Left lung (tissue), 10 donors: ENCODE measurements around the gene DAB1. TPM values are rescaled to one million over a fixed set of nuclear protein-coding genes. Genes with fewer than 3 reads are reported as not detected.

Source experiments
- ATAC-seq: fragments of 200-7000 bp; cut with Tn5 transposase; one replicate; pipeline ENCODE4 v1.9.1; 2020; ENCODE audit warnings: moderate library complexity
- DNase-seq, 4 donors: peaks; one replicate each; pipeline ENCODE4 v3.0.0-alpha.2; 2013 to 2020
- H3K27ac ChIP-seq, 2 donors: fragments of 200-600 bp; sonication (generic) in 1 of 2; one replicate each; pipeline versions ENCODE4 v1.5.0 to v1.8.0; 2020 to 2021
- H3K27me3 ChIP-seq, 2 donors: fragments of 200-600 bp; sonication (generic) in 1 of 2; one replicate each; pipeline versions ENCODE4 v1.5.0 to v1.8.0; 2020 to 2021
- H3K36me3 ChIP-seq, 2 donors: fragments of 200-600 bp; sonication (generic) in 1 of 2; one replicate each; pipeline versions ENCODE4 v1.5.0 to v1.8.0; 2020 to 2021
- H3K4me1 ChIP-seq, 2 donors: fragments of 200-600 bp; one replicate each; pipeline ENCODE4 v1.8.0; 2021
- H3K4me3 ChIP-seq, 2 donors: fragments of 200-600 bp; sonication (generic) in 1 of 2; one replicate each; pipeline versions ENCODE4 v1.5.0 to v1.8.0; 2020 to 2021; ENCODE audit warnings: mild to moderate bottlenecking in 1 of 2
- H3K9me3 ChIP-seq, 2 donors: fragments of 200-600 bp; sonication (generic) in 1 of 2; one replicate each; pipeline versions ENCODE4 v1.5.0 to v1.8.0; 2020 to 2021
- intact Hi-C, 2 donors: fragments of 100-400 bp; cut with DNase I; formaldehyde crosslinking; loops; one replicate each; pipeline versions ENCODE4 v1.11.2 to v1.14.2; 2022
- polyA plus RNA-seq, 6 donors: library from polyadenylated mRNA; unstranded; fragments of 120-200 nt; gene quantifications; one replicate each; pipeline ENCODE4 v1.2.1, GENCODE V29; 2013; ENCODE audit not compliant: insufficient read length in 6 of 6
- total RNA-seq, 2 donors: library from RNA; stranded (reverse); fragmentation: NEBNext Ultra II Directional; extraction: Animal tissue kit (Norgen Biotek cat#: 25700); gene quantifications; one replicate each; pipeline ENCODE4 v1.2.1, GENCODE V29; 2021
- TF ChIP-seq, protein P1 (sequence below), 2 donors: fragments of 200-600 bp; sonication (generic) in 1 of 2; IDR thresholded peaks; one replicate each; pipeline versions ENCODE4 v1.5.0 to v1.8.0; 2021; ENCODE audit warnings: antibody characterized with exemption in 2 of 2
- donor health status: DM: no; HTN: yes; CAD: no.
- donor health status: DM: no; HTN: no; CAD: no.

DAB1 gene
- total and polyA plus RNA-seq, 8 donors: 0.17 to 1.7 (median 1.1) TPM

DNA sequence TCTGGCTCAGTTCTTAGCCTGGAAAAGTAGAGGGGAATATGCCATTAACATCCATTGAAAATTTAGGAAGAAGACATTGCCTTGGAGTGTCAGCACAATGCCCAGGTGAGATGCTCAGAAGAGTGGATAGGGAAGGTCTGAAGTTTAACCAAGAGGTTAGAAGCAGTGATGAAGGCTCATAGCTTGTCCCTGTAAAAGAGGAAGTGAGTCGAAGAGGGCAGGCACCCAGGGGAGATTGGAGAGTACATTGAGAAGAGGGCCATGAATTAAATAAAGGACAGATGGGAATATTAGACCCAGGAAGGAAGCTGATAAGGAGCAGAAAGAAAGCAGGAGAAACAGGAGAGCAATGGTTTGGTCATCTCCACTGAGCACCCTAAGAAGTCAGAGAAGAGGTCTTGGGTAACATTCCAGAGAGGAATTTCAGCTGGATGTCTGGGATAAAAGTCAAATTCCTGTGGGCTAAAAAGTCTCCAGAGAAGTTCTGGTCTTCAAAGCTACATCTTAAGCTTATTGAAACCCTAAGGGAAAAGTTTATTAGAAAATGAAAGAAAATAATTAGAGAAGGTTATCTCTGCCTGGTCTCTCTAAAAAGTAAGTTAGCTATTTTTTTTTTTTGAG, 475.3 kb downstream of the DAB1 start:
- H3K27ac ChIP-seq: no peak overlapping the region
- no peak overlapping the region for H3K4me3 ChIP-seq
- H3K36me3 ChIP-seq: no peaks in the 10 kb centered on the region
- intact Hi-C loops: no loop called here
- TF ChIP-seq, protein P1, sequence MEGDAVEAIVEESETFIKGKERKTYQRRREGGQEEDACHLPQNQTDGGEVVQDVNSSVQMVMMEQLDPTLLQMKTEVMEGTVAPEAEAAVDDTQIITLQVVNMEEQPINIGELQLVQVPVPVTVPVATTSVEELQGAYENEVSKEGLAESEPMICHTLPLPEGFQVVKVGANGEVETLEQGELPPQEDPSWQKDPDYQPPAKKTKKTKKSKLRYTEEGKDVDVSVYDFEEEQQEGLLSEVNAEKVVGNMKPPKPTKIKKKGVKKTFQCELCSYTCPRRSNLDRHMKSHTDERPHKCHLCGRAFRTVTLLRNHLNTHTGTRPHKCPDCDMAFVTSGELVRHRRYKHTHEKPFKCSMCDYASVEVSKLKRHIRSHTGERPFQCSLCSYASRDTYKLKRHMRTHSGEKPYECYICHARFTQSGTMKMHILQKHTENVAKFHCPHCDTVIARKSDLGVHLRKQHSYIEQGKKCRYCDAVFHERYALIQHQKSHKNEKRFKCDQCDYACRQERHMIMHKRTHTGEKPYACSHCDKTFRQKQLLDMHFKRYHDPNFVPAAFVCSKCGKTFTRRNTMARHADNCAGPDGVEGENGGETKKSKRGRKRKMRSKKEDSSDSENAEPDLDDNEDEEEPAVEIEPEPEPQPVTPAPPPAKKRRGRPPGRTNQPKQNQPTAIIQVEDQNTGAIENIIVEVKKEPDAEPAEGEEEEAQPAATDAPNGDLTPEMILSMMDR (IDR thresholded peaks at IDR 0.05): no peak
- no peak for ATAC-seq
- no peaks in the 10 kb centered on the region for H3K9me3 ChIP-seq
- DNase-seq: no peak
- no peaks in the 10 kb centered on the region for H3K27me3 ChIP-seq
- H3K4me1 ChIP-seq: no peaks in the 10 kb centered on the region
